ENCODE results near the gene RNF225.
A peak's percentile ranks its signal among the peaks of the same experiment; 100 is the strongest.

DNA sequence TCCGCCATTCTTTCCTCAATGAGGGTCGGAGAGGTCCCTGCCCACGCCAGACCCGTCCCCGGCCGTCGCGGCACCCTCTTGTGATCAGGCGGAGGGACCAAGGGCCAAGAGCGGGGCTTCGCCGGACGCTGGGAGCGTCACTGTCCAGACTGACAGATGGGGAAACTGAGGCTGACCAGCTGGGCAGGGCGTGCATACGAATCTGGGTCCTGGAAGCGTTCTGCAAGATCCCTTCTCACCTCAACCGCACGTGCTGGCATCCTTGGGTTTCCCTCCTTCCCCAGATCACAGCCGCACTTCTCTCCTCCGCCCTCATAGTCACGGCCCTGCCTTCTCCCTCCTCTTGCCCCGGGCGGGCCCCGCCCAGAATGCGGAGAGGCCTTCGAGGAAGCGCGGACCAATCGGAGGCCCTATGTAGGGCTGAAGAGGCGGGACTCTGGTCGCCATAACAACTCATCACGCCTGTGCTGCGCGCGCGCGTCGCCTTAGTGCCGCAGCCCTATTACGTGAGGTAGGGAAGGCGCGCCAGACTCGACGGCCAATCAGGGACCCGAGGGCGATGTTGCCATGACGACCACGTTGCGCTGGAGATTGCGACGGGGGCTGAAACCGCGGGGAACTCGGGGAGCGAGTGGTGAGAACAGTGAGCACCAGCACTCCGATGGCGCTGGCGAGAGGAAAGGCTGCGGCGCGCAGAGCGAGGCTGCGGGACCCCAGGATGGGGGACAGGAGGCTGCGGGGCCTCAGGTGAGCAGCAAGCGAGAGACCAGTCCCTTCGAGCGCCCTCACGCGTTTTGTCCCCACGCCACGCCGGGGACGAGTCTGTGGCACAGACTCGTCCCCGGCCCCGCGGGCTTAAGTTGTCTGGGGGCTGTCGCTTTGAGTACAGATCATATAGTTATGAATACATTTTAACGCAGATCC lies 5.7 kb downstream of the RNF225 start:
- TF ChIP-seq EGR1 (IDR thresholded peaks at IDR 0.05) (peak; percentile 15; the same call in 1 of the 2 replicates), EP300 (IDR thresholded peaks at IDR 0.05; ENCODE audit: borderline replicate concordance) (no peak), CEBPB (IDR thresholded peaks at IDR 0.05) (no peak), YY1 (IDR thresholded peaks at IDR 0.05; ENCODE audit: low read depth) (peak; percentile 69), NFIC (IDR thresholded peaks at IDR 0.05) (no peak)
- TF ChIP-seq, protein P1, sequence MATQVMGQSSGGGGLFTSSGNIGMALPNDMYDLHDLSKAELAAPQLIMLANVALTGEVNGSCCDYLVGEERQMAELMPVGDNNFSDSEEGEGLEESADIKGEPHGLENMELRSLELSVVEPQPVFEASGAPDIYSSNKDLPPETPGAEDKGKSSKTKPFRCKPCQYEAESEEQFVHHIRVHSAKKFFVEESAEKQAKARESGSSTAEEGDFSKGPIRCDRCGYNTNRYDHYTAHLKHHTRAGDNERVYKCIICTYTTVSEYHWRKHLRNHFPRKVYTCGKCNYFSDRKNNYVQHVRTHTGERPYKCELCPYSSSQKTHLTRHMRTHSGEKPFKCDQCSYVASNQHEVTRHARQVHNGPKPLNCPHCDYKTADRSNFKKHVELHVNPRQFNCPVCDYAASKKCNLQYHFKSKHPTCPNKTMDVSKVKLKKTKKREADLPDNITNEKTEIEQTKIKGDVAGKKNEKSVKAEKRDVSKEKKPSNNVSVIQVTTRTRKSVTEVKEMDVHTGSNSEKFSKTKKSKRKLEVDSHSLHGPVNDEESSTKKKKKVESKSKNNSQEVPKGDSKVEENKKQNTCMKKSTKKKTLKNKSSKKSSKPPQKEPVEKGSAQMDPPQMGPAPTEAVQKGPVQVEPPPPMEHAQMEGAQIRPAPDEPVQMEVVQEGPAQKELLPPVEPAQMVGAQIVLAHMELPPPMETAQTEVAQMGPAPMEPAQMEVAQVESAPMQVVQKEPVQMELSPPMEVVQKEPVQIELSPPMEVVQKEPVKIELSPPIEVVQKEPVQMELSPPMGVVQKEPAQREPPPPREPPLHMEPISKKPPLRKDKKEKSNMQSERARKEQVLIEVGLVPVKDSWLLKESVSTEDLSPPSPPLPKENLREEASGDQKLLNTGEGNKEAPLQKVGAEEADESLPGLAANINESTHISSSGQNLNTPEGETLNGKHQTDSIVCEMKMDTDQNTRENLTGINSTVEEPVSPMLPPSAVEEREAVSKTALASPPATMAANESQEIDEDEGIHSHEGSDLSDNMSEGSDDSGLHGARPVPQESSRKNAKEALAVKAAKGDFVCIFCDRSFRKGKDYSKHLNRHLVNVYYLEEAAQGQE (IDR thresholded peaks at IDR 0.05; ENCODE audit: low read depth): no peak

Data from Ishikawa (cell line).